NK-92 treated with Interleukin-12 subunit alpha and Interleukin-12 subunit beta, amount 100 ng/mL, for 24 hours (cell line): Measurements from ENCODE around the gene CREB3.

ENCODE experiments used
- DNase-seq: peaks from one replicate; lab custom pipeline; 2025; lab: John Stamatoyannopoulos, UW

CREB3 gene

DNA sequence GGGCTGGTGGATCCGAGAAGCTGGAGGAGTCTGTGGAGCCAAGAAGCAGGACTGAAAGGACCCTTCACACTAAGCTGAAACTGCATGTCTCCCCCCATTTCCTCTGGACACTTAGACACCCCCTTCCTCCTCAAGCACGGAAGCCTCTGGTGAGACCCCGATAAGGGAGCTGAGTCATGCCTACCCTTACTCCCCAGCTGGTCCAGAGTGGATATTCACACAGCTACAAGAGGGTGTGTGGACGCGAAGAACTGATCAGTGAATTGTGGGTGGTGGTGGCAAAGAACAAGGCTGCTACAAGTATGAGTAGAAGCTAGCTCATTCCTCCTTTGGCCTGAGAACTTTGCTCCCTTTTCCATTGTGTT, 4.8 kb upstream of the CREB3 start:
- no peak for DNase-seq

DNA sequence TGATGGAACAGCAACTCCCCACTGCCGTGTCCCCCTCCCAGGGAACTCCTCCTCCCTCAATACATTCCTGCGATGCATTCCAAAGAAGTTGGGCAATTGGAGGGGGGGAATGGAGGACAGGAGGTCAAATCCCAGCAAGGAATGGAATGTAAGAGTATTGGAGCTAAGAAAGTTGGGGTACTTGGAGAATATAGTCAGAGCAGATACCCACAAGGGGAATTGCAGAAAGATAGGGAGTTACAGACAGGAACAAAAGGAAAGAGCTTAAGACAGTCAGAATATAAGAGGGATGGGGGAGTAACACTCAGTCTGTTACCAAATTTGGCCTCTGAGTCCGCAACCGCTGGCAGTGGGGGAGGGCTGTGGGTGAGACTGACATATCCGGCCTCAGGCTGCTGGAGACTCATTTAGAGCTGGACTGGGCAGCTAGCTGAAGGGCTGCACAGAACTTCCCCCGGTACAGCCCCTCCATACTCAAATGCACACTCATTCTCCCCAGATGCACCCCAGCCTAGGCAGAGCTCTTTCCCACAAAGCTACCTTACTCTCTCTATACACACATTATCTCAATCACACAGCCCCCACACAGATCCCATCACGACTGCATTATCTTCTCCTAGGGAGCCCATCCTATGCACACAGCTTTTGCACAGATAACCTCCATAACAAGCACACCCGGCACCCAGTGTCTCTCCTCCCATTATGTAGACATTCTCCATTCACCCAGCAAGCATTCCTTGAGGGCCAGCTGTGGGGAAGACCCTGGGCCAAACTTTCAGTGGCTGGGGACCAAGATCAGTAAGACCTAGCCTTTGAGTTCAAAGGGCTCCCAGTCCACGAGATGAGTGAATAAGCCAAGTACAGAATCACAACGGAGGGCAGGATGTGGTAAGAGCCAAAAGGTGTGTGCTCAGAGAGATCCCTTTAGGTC, 4.2 kb upstream of the CREB3 start:
- peak; percentile 71 for DNase-seq

GRCh38 chr9:35729101-35729500, 3.4 kb upstream of the CREB3 start:
- DNase-seq: no peak

GRCh38 chr9:35729700-35730485, 2.6 kb upstream of the CREB3 start:
- DNase-seq: peak; percentile 28

GRCh38 chr9:35730486-35730854, 2.0 kb upstream of the CREB3 start:
- no peak for DNase-seq

DNA sequence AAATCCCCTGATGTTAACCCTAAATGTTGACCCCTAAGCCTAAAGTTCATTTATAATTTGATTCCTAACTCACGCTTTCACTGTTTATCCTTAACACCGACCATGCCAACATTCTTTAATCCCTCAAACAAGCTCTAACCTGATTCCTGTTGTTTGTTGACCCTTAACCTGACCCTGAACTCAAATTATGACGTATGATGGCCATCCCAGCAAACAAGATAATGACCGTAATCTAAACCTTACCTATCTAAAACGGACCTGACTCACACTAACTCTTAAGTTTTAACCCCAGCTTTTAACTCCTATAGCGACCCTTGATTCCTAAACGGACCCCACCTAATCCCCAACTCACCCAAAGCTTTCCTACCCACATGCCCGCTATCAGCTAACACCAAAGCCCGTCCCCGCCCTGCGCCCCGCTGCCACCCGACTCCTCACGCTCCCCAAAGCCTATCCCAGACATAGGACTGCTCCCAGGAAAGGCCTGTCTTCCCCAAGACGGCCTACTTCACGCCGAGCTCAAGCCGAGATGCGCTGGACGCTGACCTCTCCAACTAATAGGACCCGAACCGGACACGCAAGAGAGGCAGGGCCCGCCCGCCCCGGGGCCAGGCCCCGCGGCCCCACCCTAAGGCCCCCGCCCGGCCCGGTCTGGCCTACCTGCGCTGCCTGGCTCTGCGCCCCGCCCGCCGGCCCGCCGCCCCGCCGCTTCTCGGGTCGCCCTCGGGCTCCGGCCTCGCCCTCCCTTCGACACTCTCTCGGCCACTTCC, 866 bp upstream of the CREB3 start:
- no peak for DNase-seq

GRCh38 chr9:35732800-35733541, 505 bp downstream of the CREB3 start:
- no peak for DNase-seq

- no peak for DNase-seq
These were observed 1.6 kb downstream of the CREB3 start for GRCh38 chr9:35734096-35734495.

DNA sequence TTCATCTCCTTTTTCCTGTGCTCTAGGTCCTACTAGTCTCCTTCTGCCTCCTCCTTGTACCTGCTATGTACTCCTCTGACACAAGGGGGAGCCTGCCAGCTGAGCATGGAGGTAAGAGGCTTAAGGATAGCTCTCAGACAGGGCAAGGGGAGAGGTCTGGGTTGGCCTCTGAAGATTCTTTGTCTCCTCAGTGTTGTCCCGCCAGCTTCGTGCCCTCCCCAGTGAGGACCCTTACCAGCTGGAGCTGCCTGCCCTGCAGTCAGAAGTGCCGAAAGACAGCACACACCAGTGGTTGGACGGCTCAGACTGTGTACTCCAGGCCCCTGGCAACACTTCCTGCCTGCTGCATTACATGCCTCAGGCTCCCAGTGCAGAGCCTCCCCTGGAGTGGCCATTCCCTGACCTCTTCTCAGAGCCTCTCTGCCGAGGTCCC, 3.8 kb downstream of the CREB3 start:
- peak; percentile 36 for DNase-seq

DNA sequence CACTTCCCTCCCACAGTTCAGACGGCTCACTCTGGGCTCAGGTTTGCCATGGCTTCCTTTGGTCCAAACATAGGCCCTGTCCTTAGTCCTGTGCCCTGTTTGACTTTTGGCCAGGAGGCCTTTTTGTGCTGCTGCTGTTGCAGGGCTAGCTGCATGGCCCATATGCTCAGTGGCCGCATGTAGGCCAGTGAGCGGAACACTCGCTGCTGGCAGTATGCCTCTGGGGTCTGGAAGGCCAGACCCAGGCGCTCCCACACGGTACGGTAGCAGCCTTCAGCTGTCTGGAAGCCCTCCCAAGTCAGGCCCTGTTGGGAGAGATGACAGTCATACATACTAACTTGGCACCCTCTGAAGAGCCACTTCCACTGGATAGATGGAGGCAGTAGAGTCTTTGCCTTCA, 4.7 kb downstream of the CREB3 start:
- no peak for DNase-seq

- DNase-seq: no peak
These were observed 5.7 kb downstream of the CREB3 start for GRCh38 chr9:35738186-35738585.

DNA sequence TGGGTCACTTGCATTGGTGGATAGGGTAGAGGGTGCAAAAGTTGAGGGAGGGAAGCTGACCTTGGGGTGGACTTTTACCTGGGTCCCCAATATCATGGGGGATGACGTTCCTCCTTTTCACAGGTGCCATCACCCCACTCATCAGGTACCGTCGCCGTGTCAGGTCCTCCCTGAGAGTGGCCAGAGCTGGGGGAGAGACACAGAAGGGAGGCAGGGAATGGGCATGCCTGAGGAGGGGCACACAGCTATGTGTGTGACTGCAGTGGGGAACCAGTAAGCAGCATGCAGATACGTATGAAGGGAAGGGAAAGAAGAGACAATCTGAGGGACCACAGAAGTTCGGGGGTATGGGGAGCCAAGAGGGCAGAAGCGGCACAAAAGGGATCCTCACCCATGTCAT, 6.5 kb downstream of the CREB3 start:
- no peak for DNase-seq

GRCh38 chr9:35740243-35740642, 7.8 kb downstream of the CREB3 start:
- no peak for DNase-seq

DNA sequence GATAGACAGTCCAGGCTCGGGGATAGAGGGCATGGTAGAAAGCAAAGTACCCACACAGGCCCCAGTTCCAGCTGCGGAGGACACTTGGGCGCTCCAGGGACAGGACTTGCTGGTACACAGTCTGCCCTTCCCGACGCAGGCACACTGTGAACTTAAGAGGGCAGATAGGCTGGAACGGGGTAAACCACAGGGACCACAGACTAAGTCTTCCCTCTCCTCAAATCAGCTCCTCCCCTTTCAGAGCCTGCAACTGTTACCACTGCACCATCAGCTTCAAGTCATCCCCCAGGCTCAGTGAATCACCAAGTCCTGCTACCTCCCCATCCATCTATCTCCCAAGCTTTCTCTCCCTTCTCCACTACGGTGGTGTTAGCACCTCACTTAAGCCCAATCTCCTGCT, 9.3 kb downstream of the CREB3 start:
- no peak for DNase-seq

DNA sequence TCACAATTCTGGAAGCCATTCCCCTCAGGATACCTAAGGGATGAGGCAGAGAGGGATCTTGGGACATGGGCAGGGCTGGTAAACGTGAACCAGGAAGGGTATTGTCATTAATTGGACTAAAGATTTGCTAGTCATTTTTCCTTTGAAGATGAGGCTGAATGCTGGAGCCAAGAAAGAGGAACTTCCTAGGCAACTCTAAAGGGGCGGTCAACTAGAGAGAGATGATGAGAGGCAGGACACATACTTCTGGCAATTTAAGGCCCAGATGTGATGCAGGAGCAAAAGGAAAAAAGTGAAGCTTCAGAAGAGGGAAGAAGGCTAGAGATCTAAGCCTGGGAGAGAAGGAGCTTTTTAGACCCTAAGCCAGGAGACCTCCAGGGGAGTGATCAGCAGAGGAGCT, 11.0 kb downstream of the CREB3 start:
- no peak for DNase-seq

DNA sequence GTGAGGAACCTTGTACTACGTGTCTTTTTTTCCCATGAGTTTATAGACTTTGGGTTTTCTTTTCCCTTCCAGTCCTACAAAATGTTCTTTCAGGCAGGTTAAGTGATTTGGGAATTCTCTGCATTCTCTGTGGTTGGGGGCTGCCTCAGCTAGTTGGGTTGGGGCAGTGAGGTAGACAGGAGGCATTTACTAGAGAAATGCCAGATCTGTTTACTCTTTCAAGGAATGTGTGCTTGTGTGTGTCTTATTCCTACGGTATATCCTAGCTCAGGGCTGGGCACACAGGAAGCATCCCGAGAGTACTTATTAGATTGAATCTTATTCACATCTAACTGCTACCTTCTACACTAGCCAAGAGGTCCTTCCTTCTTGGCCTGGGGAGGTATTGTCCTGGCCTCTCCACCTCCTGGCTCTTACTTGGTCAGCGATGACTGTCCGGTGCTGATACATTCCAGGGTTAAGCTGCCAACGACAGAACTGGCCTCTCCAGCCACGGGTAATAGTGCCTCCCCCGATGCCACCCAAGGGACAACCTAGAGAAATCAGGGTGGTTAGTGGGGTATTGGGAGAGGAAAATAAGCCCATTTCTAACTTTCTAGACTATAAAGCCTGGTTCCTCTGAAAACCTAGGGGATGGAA, 11.5 kb downstream of the CREB3 start:
- DNase-seq: no peak

GRCh38 chr9:35745569-35745968, 13.1 kb downstream of the CREB3 start:
- DNase-seq: no peak

GRCh38 chr9:35746583-35746982, 14.1 kb downstream of the CREB3 start:
- no peak for DNase-seq

DNA sequence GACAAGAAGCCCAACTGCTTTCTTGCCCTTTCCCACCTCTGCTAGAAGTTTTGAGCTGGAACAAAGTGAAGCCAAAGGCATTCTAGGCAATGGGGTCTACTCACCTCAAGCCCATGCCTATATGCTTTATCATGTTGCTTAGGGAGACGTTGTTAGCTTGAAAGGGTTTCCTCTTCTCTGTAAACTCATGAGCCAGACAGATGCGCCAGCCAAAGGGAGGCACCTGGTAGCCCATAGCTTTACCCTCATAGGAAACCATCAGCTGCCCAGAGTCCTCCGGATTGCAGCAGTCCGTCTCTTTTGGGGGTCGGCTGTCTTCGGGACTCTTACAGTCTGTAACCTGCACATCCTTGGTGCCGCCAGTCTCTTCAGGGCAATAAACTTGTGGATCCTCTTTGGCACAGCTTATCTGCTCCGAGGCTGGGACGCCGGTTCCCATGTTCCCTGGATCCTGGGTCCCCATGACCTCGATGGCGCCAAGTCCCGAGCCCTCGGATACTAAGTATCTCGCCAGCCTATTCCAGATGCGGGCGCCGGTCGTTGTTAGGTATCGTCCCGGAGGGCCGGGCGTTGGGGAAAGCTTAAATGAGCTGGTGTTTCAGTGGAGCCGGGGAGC, 15.9 kb downstream of the CREB3 start:
- DNase-seq: no peak

- DNase-seq: peak; percentile 63
These were observed 16.5 kb downstream of the CREB3 start, which contains the start of the genes GBA2 and RGP1 for GRCh38 chr9:35748858-35749514. Gene GBA2 (minus strand): TSS chr9:35749228. CDS start chr9:35748704, 524 bp downstream. Gene RGP1 (plus strand): TSS chr9:35749287. CDS start chr9:35749756, 469 bp downstream.
